GM12878 (cell line): Measurements from ENCODE around the gene DOHH. TPM values are rescaled to one million over a fixed set of nuclear protein-coding genes. Genes with fewer than 3 reads are reported as not detected.

Experiments
- ATAC-seq: fragments of 200-7000 bp; cut with Tn5 transposase; 3 replicates; pipeline ENCODE4 v1.9.1; 2020; ENCODE audit warnings: mild to moderate bottlenecking, moderate library complexity
- BruUV-seq: library from RNA; stranded (reverse); fragments of 400-500 nt; replicated peaks from 2 replicates; lab custom pipeline; 2021; lab: Mats Ljungman, UMichigan
- CTCF ChIA-PET: fragments of 300-600 bp; sonication (Branson Sonifier 250); formaldehyde crosslinking; extraction: SDS; loops from one replicate; lab custom pipeline; 2021; ENCODE audit warnings: inconsistent platforms; lab: Yijun Ruan, JAX
- POLR2A ChIA-PET: fragments of 350-600 bp; formaldehyde crosslinking; extraction: SDS; loops from one replicate; lab custom pipeline; 2021; ENCODE audit warnings: inconsistent platforms; lab: Charles Lee
- RAD21 ChIA-PET: fragments of 300-600 bp; sonication (Branson Sonifier 250); formaldehyde crosslinking; loops from one replicate; lab custom pipeline; 2023; ENCODE audit warnings: antibody characterized with exemption; ENCODE audit not compliant: unreplicated experiment; lab: Charles Lee
- SMC1A ChIA-PET: fragments of 300-600 bp; sonication (Branson Sonifier 250); formaldehyde crosslinking; loops from one replicate; lab custom pipeline; 2023; ENCODE audit not compliant: unreplicated experiment, uncharacterized antibody; lab: Charles Lee
- DNase-seq: peaks from one replicate; pipeline ENCODE4 v3.0.0-alpha.2; 2011; ENCODE audit warnings: low read depth, low spot score
- FAIRE-seq: peaks from 3 replicates; lab custom pipeline; 2011; peaks lifted over from hg19 to GRCh38; lab: Jason Lieb, UNC
- H2AFZ ChIP-seq: 2 replicates; pipeline ENCODE4 v1.6.0; 2011; ENCODE audit warnings: low read depth, low read length, control low read depth; ENCODE audit not compliant: control insufficient read depth
- H3K27ac ChIP-seq: 2 replicates; pipeline ENCODE4 v1.5.1; 2011; ENCODE audit warnings: control low read depth; ENCODE audit not compliant: control insufficient read depth, insufficient read depth
- H3K27me3 ChIP-seq, 2 experiments: replicated peaks in 1 of 2; 2 replicates each; pipeline versions ENCODE4 v1.6.0 to v1.6.1; 2011; ENCODE audit warnings: low read length in 1 of 2; ENCODE audit not compliant: control insufficient read depth in 2 of 2, insufficient read depth in 2 of 2
- H3K36me3 ChIP-seq, 2 experiments: 2 replicates each; pipeline ENCODE4 v1.5.1; 2011; ENCODE audit warnings: low read length in 1 of 2; ENCODE audit not compliant: control insufficient read depth in 2 of 2, insufficient read depth in 2 of 2
- H3K4me1 ChIP-seq: 2 replicates; pipeline ENCODE4 v1.6.1; 2011; ENCODE audit warnings: mild to moderate bottlenecking, low read length, moderate library complexity, mixed read lengths; ENCODE audit not compliant: control insufficient read depth, insufficient read depth
- H3K4me2 ChIP-seq: 2 replicates; pipeline ENCODE4 v1.6.0; 2011; ENCODE audit warnings: control low read depth; ENCODE audit not compliant: control insufficient read depth, insufficient read depth
- H3K4me3 ChIP-seq: fragments of 200-600 bp; sonication (generic); 2 replicates; pipeline ENCODE4 v1.5.1; 2016
- H3K79me2 ChIP-seq: 2 replicates; pipeline ENCODE4 v1.6.0; 2011; ENCODE audit warnings: low read length; ENCODE audit not compliant: control insufficient read depth, insufficient read depth
- H3K9ac ChIP-seq: 2 replicates; pipeline ENCODE4 v1.8.0; 2011; ENCODE audit warnings: low read length, control low read depth, mixed read lengths; ENCODE audit not compliant: control insufficient read depth, insufficient read depth
- H3K9me3 ChIP-seq: replicated peaks from 3 replicates; pipeline ENCODE4 v1.5.1; 2011; ENCODE audit warnings: mild to moderate bottlenecking, low read length; ENCODE audit not compliant: control insufficient read depth, insufficient read depth
- H4K20me1 ChIP-seq: 2 replicates; pipeline ENCODE4 v1.6.0; 2011; ENCODE audit not compliant: control insufficient read depth, insufficient read depth
- ATF7 ChIP-seq: fragments of 450-650 bp; IDR thresholded peaks from 2 replicates; pipeline ENCODE4 v1.6.1; 2016; ENCODE audit warnings: low read depth, mild to moderate bottlenecking
- BCLAF1 ChIP-seq: fragments of 450-650 bp; IDR thresholded peaks from 2 replicates; pipeline ENCODE4 v1.6.1; 2017; ENCODE audit warnings: antibody characterized with exemption, mild to moderate bottlenecking, moderate library complexity
- BMI1 ChIP-seq: fragments of 450-650 bp; IDR thresholded peaks from 2 replicates; pipeline ENCODE4 v1.6.1; 2016; ENCODE audit warnings: mild to moderate bottlenecking, moderate library complexity, borderline replicate concordance
- CBFB ChIP-seq: IDR thresholded peaks from 2 replicates; pipeline ENCODE4 v1.6.1; 2016; ENCODE audit warnings: antibody characterized with exemption, low read depth
- HCFC1 ChIP-seq: fragments of 150-350 bp; IDR thresholded peaks from 2 replicates; pipeline ENCODE4 v1.6.1; 2014; ENCODE audit warnings: low read length
- IRF5 ChIP-seq: fragments of 450-650 bp; IDR thresholded peaks from 2 replicates; pipeline ENCODE4 v1.6.1; 2017; ENCODE audit warnings: borderline replicate concordance
- MYC ChIP-seq: IDR thresholded peaks from 2 replicates; pipeline ENCODE4 v1.6.1; 2011; ENCODE audit warnings: mild to moderate bottlenecking, low read length, moderate library complexity, inconsistent platforms; ENCODE audit not compliant: insufficient read depth, insufficient replicate concordance, insufficient read length, severe bottlenecking
- NFIC ChIP-seq: IDR thresholded peaks from 2 replicates; pipeline ENCODE4 v1.6.1; 2012; ENCODE audit warnings: low read depth, mild to moderate bottlenecking, inconsistent platforms, low read length, moderate library complexity
- NKRF ChIP-seq: fragments of 450-650 bp; conservative IDR thresholded peaks from 2 replicates; pipeline ENCODE4 v1.6.1; 2017; ENCODE audit warnings: mild to moderate bottlenecking, moderate library complexity
- NR2C1 ChIP-seq: fragments of 450-650 bp; IDR thresholded peaks from 2 replicates; pipeline ENCODE4 v1.6.1; 2017; ENCODE audit warnings: antibody characterized with exemption, mild to moderate bottlenecking, moderate library complexity
- RB1 ChIP-seq: fragments of 450-650 bp; formaldehyde crosslinking; IDR thresholded peaks from 2 replicates; pipeline ENCODE4 v1.6.1; 2017; ENCODE audit warnings: mild to moderate bottlenecking, borderline replicate concordance
- SIX5 ChIP-seq: IDR thresholded peaks from 2 replicates; pipeline ENCODE4 v1.6.1; 2011; ENCODE audit warnings: mild to moderate bottlenecking, low read depth, low read length, moderate library complexity; ENCODE audit not compliant: severe bottlenecking
- SP1 ChIP-seq: IDR thresholded peaks from one replicate; pipeline ENCODE4 v1.6.1; 2011; ENCODE audit warnings: low read depth, low read length
- SREBF1 ChIP-seq: IDR thresholded peaks from 2 replicates; pipeline ENCODE4 v1.6.1; 2012; ENCODE audit warnings: mild to moderate bottlenecking, low read length
- TCF12 ChIP-seq: IDR thresholded peaks from 2 replicates; pipeline ENCODE4 v1.6.1; 2011; ENCODE audit warnings: low read depth, mild to moderate bottlenecking, low read length
- ZNF207 ChIP-seq: fragments of 450-650 bp; IDR thresholded peaks from 2 replicates; pipeline ENCODE4 v1.6.1; 2014; ENCODE audit warnings: antibody characterized with exemption, mild to moderate bottlenecking, borderline replicate concordance
- ZZZ3 ChIP-seq: IDR thresholded peaks from 2 replicates; pipeline ENCODE4 v1.6.1; 2011; ENCODE audit warnings: low read depth; ENCODE audit not compliant: control insufficient read depth, insufficient read length
- WGBS: methylation state at CpG from one replicate; pipeline ENCODE4 v1.1.6; 2016; ENCODE audit warnings: low lambda C conversion rate; ENCODE audit not compliant: insufficient replicate concordance, insufficient coverage; ENCODE audit errors: missing lambda C conversion rate; 5-methylcytosine and 5-hydroxymethylcytosine counted together
- in situ Hi-C: fragments of 300-500 bp; cut with MboI; formaldehyde crosslinking; loops from 9 replicates; pipeline ENCODE4 v1.14.3; 2018; ENCODE audit warnings: mixed read lengths
- intact Hi-C: fragments of 100-400 bp; cut with micrococcal nuclease; formaldehyde crosslinking; loops from one replicate; pipeline ENCODE4 v1.14.2; 2022; ENCODE audit not compliant: unreplicated experiment
- polyA plus RNA-seq, 11 experiments: library from polyadenylated mRNA; depleted of rRNA in 4 of 11; unstranded in 6 of 11; stranded (reverse) in 5 of 11; fragments of >200 nt; fragmentation: Nextera tagmentation in 4 of 11; fragmentation: Illumina TruSeq in 1 of 11; extraction: Ambion mirVana in 4 of 11; extraction: Trizol in 1 of 11; gene quantifications; 1 replicate in 1 of 11; 2 replicates in 10 of 11; pipeline versions ENCODE4 v1.2.1 to v1.2.3, GENCODE V29; 2011 to 2016; ENCODE audit warnings: inconsistent platforms in 2 of 11, missing spikeins in 2 of 11, low read depth in 1 of 11
- total RNA-seq, 4 experiments: library from RNA; depleted of rRNA in 3 of 4; stranded (reverse); fragments of >200 nt in 3 of 4; fragmentation: Illumina TruSeq in 1 of 4; extraction: Trizol in 1 of 4; gene quantifications; 2 replicates each; pipeline versions ENCODE4 v1.2.1 to v1.2.3, GENCODE V29; 2013 to 2021

DOHH gene
- total and polyA plus RNA-seq, 10 of the 15 experiments (the other 5 are each of a cell fraction or from before 2014, with no cell fraction given) = 0.11 to 28.6 (median 11.7) TPM

DNA sequence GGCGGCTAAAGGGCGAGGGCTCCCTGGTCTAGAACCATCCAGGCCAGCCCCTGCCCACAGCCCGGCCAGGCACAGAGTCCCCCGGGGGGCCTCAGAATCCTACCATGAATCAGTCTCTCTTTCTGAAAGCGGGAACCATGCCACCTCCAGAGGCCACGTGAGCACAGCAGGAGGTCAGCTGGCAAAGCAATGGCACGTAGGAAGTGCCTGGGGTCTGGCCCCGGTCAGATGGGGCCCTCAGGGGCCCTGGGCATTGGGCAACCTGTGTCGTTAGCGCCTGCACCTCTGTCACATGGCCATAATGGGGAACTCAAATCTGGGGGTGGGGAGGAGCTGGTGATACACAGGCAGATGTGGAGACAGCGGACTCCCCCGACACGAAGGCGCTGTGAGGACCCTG, 48.1 kb upstream of the DOHH start:
- POLR2A ChIA-PET = interaction anchor here (0.6 to 1.1 kb wide), 2 partner anchors 8 to 111 kb away, joined by 3 to 4 read pairs; partner anchors contain the start of gene MFSD12
- no peaks in the 10 kb centered on the region for H4K20me1 ChIP-seq
- H3K79me2 ChIP-seq = peaks cover 8% of the 10 kb centered on the region

More for the DNA sequence above, 48.1 kb upstream of the DOHH start:
- ChIA-PET RAD21 (no interaction called here), SMC1A (no interaction called here), CTCF (interaction anchor here (0.6 to 1.3 kb wide), 2 partner anchors 10 to 620 kb away, joined by 3 read pairs; partner anchors contain the start of gene TEKTIP1)
- Histone ChIP-seq H3K27ac (no peak overlapping the region), H3K9me3 (no peaks in the 10 kb centered on the region), H3K9ac (no peak overlapping the region), H3K4me2 (no peak overlapping the region), H3K4me1 (peaks cover 10% of the 10 kb centered on the region), H2AFZ (no peak overlapping the region), H3K36me3 (peaks cover 2 to 9% of the 10 kb centered on the region in 2 experiments; a peak in 3 of 4 replicates), H3K27me3 (no peaks in the 10 kb centered on the region), H3K4me3 (no peak overlapping the region)
- TF ChIP-seq SIX5 (no peak), SP1 (no peak), SREBF1 (no peak), NKRF (no peak), CBFB (no peak), IRF5 (no peak), TCF12 (no peak), BMI1 (no peak), ZNF207 (no peak), BCLAF1 (no peak), NFIC (no peak), MYC (no peak), ATF7 (no peak), NR2C1 (no peak), RB1 (no peak), ZZZ3 (no peak), HCFC1 (no peak)
- intact Hi-C loops (loop anchor here (5.0 kb wide), 1 partner anchor 159 kb away; the partner anchor contains the start of gene TJP3), in situ Hi-C loops (no loop called here)
- DNase-seq = no peak
- BruUV-seq = no TSS peak
- no peak for FAIRE-seq
- WGBS = 81% methylated on average over 14 of the region's 14 CpGs
- ATAC-seq = no peak
